Vagina (tissue), 2 donors: ENCODE data around the gene CNPY3.

Experiments
- POLR2A ChIP-seq, 2 donors: fragments of 450-650 bp; IDR thresholded peaks; one replicate each; pipeline ENCODE4 v1.6.1; 2017; ENCODE audit warnings: antibody characterized with exemption in 2 of 2, mild to moderate bottlenecking in 2 of 2, moderate library complexity in 2 of 2
- TF ChIP-seq, protein P1 (sequence below), 3 experiments: fragments of 450-650 bp in 2 of 3; fragments of 200-600 bp in 1 of 3; sonication (generic) in 1 of 3; IDR thresholded peaks; one replicate each; pipeline ENCODE4 v1.5.1; 2017 to 2019; ENCODE audit warnings: antibody characterized with exemption in 3 of 3, mild to moderate bottlenecking in 2 of 3, moderate library complexity in 2 of 3

- TF ChIP-seq, protein P1, sequence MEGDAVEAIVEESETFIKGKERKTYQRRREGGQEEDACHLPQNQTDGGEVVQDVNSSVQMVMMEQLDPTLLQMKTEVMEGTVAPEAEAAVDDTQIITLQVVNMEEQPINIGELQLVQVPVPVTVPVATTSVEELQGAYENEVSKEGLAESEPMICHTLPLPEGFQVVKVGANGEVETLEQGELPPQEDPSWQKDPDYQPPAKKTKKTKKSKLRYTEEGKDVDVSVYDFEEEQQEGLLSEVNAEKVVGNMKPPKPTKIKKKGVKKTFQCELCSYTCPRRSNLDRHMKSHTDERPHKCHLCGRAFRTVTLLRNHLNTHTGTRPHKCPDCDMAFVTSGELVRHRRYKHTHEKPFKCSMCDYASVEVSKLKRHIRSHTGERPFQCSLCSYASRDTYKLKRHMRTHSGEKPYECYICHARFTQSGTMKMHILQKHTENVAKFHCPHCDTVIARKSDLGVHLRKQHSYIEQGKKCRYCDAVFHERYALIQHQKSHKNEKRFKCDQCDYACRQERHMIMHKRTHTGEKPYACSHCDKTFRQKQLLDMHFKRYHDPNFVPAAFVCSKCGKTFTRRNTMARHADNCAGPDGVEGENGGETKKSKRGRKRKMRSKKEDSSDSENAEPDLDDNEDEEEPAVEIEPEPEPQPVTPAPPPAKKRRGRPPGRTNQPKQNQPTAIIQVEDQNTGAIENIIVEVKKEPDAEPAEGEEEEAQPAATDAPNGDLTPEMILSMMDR (IDR thresholded peaks at IDR 0.05): no peak
- no peak for TF ChIP-seq POLR2A (IDR thresholded peaks at IDR 0.05)
Observed at GRCh38 chr6:42967228-42967627, 37.9 kb downstream of the CNPY3 start.
